WI38 (cell line): ENCODE results near the gene UVRAG.

ENCODE experiments used
- H3K4me3 ChIP-seq: 2 replicates; pipeline ENCODE4 v1.5.1; 2011; ENCODE audit warnings: low read depth, mild to moderate bottlenecking, control low read depth, low read length
- CTCF ChIP-seq: IDR thresholded peaks from 2 replicates; pipeline ENCODE4 v1.5.1; 2012; ENCODE audit warnings: low read depth, mild to moderate bottlenecking, control low read depth, low read length

The UVRAG gene

GRCh38 chr11:76010051-76010450 is 195.0 kb downstream of the UVRAG start:
- TF ChIP-seq CTCF: no peak
- H3K4me3 ChIP-seq: no peak overlapping the region

- H3K4me3 ChIP-seq: no peak overlapping the region
- no peak for TF ChIP-seq CTCF
These were observed 198.5 kb downstream of the UVRAG start for GRCh38 chr11:76013526-76013925.

- no peak for TF ChIP-seq CTCF
- H3K4me3 ChIP-seq: no peak overlapping the region
These were observed 208.4 kb downstream of the UVRAG start for GRCh38 chr11:76023236-76024068.

GRCh38 chr11:76025068-76025467 is 210.1 kb downstream of the UVRAG start:
- TF ChIP-seq CTCF: no peak

GRCh38 chr11:76025817-76026216 is 210.8 kb downstream of the UVRAG start:
- H3K4me3 ChIP-seq: no peak overlapping the region
- TF ChIP-seq CTCF: no peak

More at GRCh38 chr11:76025068-76025467, 210.1 kb downstream of the UVRAG start:
- H3K4me3 ChIP-seq: no peak overlapping the region

- no peak for TF ChIP-seq CTCF
- no peak overlapping the region for H3K4me3 ChIP-seq
These were observed 211.3 kb downstream of the UVRAG start for GRCh38 chr11:76026281-76026680.

GRCh38 chr11:76026862-76027261 is 211.9 kb downstream of the UVRAG start:
- H3K4me3 ChIP-seq: no peak overlapping the region
- no peak for TF ChIP-seq CTCF
